Mucosa of rectum (tissue), 2 donors: ENCODE results near the gene TP63.

Experiments used
- H3K27ac ChIP-seq, 2 donors: one replicate each; pipeline ENCODE4 v1.7.0; 2013; ENCODE audit warnings: inconsistent platforms in 2 of 2, low read depth in 2 of 2, low read length in 2 of 2
- H3K27me3 ChIP-seq, 2 donors: one replicate each; pipeline ENCODE4 v1.7.0; 2013; ENCODE audit warnings: low read length in 2 of 2; ENCODE audit not compliant: control insufficient read depth in 2 of 2, insufficient read depth in 2 of 2
- H3K36me3 ChIP-seq, 2 donors: one replicate each; pipeline ENCODE4 v1.7.0; 2013; ENCODE audit warnings: low read length in 2 of 2; ENCODE audit not compliant: control insufficient read depth in 2 of 2, insufficient read depth in 2 of 2
- H3K4me1 ChIP-seq, 2 donors: one replicate each; pipeline ENCODE4 v1.7.0; 2013; ENCODE audit warnings: low read length in 2 of 2, mild to moderate bottlenecking in 1 of 2; ENCODE audit not compliant: control insufficient read depth in 2 of 2, insufficient read depth in 2 of 2
- H3K4me3 ChIP-seq, 2 donors: one replicate each; pipeline ENCODE4 v1.7.0; 2013; ENCODE audit warnings: low read length in 2 of 2
- H3K9ac ChIP-seq, 2 donors: one replicate each; pipeline ENCODE4 v1.7.0; 2013; ENCODE audit warnings: low read length in 2 of 2, low read depth in 1 of 2, mild to moderate bottlenecking in 1 of 2
- H3K9me3 ChIP-seq, 2 donors: one replicate each; pipeline ENCODE4 v1.7.0; 2013; ENCODE audit warnings: low read length in 2 of 2; ENCODE audit not compliant: control insufficient read depth in 2 of 2
- donor health status: healthy.
- donor health status: Normal muscosa, but diverticular disease.

TP63 gene

GRCh38 chr3:189674249-189674913, 43.2 kb downstream of the TP63 start:
- no peaks in the 10 kb centered on the region for H3K27me3 ChIP-seq

GRCh38 chr3:189677667-189678066, 46.5 kb downstream of the TP63 start:
- Histone ChIP-seq H3K4me1 (no peaks in the 10 kb centered on the region), H3K36me3 (no peaks in the 10 kb centered on the region), H3K9me3 (no peaks in the 10 kb centered on the region), H3K4me3 (no peak overlapping the region), H3K9ac (no peak overlapping the region), H3K27me3 (no peaks in the 10 kb centered on the region), H3K27ac (no peak overlapping the region)

More at GRCh38 chr3:189674249-189674913, 43.2 kb downstream of the TP63 start:
- Histone ChIP-seq H3K36me3 (no peaks in the 10 kb centered on the region), H3K9ac (no peak overlapping the region), H3K4me3 (no peak overlapping the region), H3K9me3 (no peaks in the 10 kb centered on the region), H3K27ac (no peak overlapping the region), H3K4me1 (no peaks in the 10 kb centered on the region)

- no peaks in the 10 kb centered on the region for H3K36me3 ChIP-seq
- H3K9ac ChIP-seq, result no peak overlapping the region
- H3K27me3 ChIP-seq, result no peaks in the 10 kb centered on the region
- no peak overlapping the region for H3K4me3 ChIP-seq
- H3K4me1 ChIP-seq, result no peaks in the 10 kb centered on the region
- no peaks in the 10 kb centered on the region for H3K9me3 ChIP-seq
- no peak overlapping the region for H3K27ac ChIP-seq
Observed at GRCh38 chr3:189680723-189681122, 49.5 kb downstream of the TP63 start.

DNA sequence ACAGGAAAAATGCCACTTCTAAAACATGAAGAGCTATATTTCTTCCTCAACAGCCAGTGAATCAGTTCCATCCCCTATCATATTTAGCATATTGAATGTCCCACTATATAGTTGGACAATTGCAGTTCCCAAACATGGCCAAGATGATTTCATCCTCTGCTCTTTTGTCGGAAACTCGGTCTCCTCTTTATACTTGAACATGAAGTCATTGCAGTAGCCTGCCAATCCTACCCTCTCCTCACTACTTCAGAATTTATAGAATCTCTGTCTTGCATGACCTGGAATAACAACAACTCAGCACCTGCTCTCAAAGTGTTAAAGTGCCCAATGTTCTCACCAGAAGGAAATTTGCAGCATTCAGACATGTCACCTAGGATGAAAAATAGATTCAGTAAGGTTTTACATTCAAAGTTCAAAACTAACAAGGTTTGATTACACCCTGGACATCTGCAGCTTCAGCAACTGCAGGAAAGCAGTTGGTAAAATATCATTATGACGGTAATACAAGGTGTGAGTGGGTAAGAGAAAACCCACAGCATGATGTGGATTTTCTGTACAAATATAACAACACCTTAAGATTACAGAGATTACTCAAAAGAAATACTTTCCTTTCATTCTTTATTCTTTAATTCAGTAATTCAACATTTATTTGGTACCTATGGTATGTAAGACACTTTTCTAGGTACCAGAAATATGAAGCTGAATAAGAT, 52.5 kb downstream of the TP63 start:
- H3K4me1 ChIP-seq, result no peaks in the 10 kb centered on the region
- no peak overlapping the region for H3K4me3 ChIP-seq
- no peaks in the 10 kb centered on the region for H3K27me3 ChIP-seq
- no peaks in the 10 kb centered on the region for H3K9me3 ChIP-seq
- no peak overlapping the region for H3K9ac ChIP-seq
- H3K36me3 ChIP-seq, result no peaks in the 10 kb centered on the region
- H3K27ac ChIP-seq, result no peak overlapping the region

- Histone ChIP-seq H3K4me3 (no peak overlapping the region), H3K9me3 (no peaks in the 10 kb centered on the region), H3K27me3 (no peaks in the 10 kb centered on the region), H3K36me3 (no peaks in the 10 kb centered on the region), H3K27ac (no peak overlapping the region), H3K9ac (no peak overlapping the region), H3K4me1 (no peaks in the 10 kb centered on the region)
Observed at GRCh38 chr3:189684317-189684716, 53.1 kb downstream of the TP63 start.

DNA sequence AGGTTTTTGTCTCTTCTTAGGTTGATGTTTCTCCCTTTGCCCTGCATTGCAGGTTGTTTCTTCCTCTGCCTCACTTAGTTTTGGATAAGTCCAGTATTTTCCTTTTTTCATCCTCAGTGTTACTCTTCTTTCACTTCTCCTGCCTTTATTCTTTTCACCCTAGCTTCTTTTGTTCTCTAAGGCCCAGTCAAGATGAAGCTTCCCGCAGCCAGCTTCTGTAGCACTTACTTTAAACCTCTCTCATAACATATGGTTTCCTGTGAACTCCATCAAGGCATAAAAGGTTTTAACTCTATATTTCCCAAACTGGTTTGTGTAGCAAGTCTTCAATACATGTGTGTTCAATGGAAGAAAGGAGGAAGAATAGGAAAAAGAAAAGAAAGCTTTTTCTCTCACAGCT, 54.1 kb downstream of the TP63 start:
- H3K4me3 ChIP-seq, result no peak overlapping the region
- H3K27ac ChIP-seq, result no peak overlapping the region
- no peaks in the 10 kb centered on the region for H3K4me1 ChIP-seq
- no peaks in the 10 kb centered on the region for H3K9me3 ChIP-seq
- no peaks in the 10 kb centered on the region for H3K27me3 ChIP-seq
- no peaks in the 10 kb centered on the region for H3K36me3 ChIP-seq
- no peak overlapping the region for H3K9ac ChIP-seq

DNA sequence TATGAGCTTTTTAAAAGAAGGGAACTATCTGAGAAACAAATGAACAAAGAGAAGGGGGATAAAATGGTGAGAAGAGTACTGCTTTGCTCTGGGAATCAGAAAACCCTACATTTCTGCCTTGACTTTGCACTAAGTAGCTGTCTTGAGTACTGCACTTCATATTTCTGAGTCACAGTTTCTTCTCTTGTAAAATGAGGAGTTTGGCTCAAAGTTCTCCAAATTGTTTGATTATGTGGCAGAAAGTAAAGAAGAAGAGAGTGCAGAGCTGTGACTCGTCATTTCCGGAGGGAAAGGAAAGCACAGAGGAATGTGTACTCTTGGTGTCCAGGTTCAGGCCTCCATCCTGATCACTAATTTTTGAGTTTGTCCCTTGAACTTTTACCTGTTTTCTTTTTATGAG, 54.7 kb downstream of the TP63 start:
- H3K9me3 ChIP-seq, result no peaks in the 10 kb centered on the region
- no peaks in the 10 kb centered on the region for H3K36me3 ChIP-seq
- H3K27me3 ChIP-seq, result no peaks in the 10 kb centered on the region
- no peak overlapping the region for H3K27ac ChIP-seq
- H3K9ac ChIP-seq, result no peak overlapping the region
- no peak overlapping the region for H3K4me3 ChIP-seq
- no peaks in the 10 kb centered on the region for H3K4me1 ChIP-seq

DNA sequence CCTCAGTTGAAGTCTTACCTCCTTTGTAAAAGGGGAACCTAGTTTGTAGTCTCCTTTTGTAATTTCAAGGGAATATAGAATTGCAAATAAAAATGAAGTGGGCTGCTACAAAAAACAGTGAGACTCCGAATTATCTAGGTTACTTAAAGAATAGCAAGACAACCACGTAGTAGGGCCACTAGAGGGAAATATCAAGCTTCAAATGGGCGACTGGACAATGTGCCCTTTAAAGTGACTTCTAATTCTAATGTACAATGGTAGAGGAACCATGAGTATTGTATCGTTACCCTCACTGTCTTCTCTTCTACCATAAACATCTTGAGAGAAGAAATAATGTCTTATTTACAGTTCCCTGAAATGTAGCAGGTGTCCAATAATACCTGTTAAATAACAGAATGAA, 56.3 kb downstream of the TP63 start:
- Histone ChIP-seq H3K9ac (no peak overlapping the region), H3K9me3 (no peaks in the 10 kb centered on the region), H3K36me3 (no peaks in the 10 kb centered on the region), H3K27me3 (no peaks in the 10 kb centered on the region), H3K4me3 (no peak overlapping the region), H3K27ac (no peak overlapping the region), H3K4me1 (no peaks in the 10 kb centered on the region)

DNA sequence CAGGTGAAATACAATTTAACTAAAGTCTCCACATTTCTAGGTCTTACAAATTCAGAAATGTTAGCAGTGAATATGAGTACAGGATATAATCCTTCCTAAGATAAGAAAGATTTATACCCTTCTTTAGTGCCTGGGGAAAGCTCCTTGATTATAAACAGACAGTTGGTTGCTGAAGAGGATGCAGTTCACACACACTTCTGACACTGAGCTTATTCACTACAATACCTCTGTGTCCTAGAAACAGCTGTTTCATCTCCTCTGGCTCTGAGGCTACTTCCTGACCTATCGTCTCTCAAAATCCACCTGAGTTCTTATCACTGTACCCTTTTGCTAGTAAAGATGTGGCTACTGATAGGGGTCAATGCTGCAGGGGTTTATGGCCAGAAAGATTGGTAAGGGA, 57.1 kb downstream of the TP63 start:
- Histone ChIP-seq H3K4me3 (no peak overlapping the region), H3K9me3 (no peaks in the 10 kb centered on the region), H3K4me1 (no peaks in the 10 kb centered on the region), H3K27me3 (no peaks in the 10 kb centered on the region), H3K27ac (no peak overlapping the region), H3K9ac (no peak overlapping the region), H3K36me3 (no peaks in the 10 kb centered on the region)

DNA sequence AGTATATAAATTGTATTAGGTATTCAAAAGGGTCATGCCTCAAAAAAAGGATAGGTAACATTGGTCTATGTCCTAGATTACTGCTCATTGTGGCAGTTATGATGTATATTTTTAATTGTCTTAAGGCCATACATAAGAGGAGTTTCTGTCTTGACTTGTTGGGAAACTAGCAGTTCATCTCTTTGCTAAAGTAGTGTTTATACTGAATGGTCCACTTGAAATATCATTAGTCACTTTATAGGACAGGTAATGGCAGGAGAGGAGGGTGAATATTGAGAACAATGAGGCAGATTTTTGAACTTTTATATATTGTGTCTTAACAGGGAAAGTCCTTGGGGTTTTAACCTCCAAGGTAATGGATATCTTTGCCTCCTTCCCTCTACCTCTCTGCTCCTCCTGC, 58.4 kb downstream of the TP63 start:
- H3K9ac ChIP-seq, result no peak overlapping the region
- H3K9me3 ChIP-seq, result no peaks in the 10 kb centered on the region
- H3K4me3 ChIP-seq, result no peak overlapping the region
- H3K27ac ChIP-seq, result no peak overlapping the region
- no peaks in the 10 kb centered on the region for H3K27me3 ChIP-seq
- no peaks in the 10 kb centered on the region for H3K4me1 ChIP-seq
- H3K36me3 ChIP-seq, result no peaks in the 10 kb centered on the region
